AG04450 (cell line): ENCODE results near the gene IFITM1. TPM values are rescaled to one million over a fixed set of nuclear protein-coding genes. Genes with fewer than 3 reads are reported as not detected.

Source experiments
- polyA plus RNA-seq: library from polyadenylated mRNA; depleted of rRNA; stranded (reverse); fragments of >200 nt; gene quantifications from 2 replicates; pipeline ENCODE4 v1.2.3, GENCODE V29; 2011; rRNA removed
- small RNA-seq: library from RNA; depleted of rRNA; stranded (forward); fragments of <200 nt; gene quantifications from one replicate; pipeline ENCODE3, GENCODE V24; 2012; ENCODE audit warnings: low read depth; ENCODE audit not compliant: insufficient read length

Gene IFITM1
- polyA plus RNA-seq, 1 experiment: 62.1 TPM

Small RNAs within 50 kb of the gene (small RNA-seq; reads per million reads assigned to genes)
- gene AC136475.6: not detected

Other genes starting within 250 kb of the IFITM1 start
- gene SCGB1C1, start 121.0 kb upstream of the IFITM1 start, polyA plus RNA-seq: not detected in 2 replicates
- gene BET1L, start 106.6 kb upstream of the IFITM1 start, polyA plus RNA-seq: 75.0 and 86.4 TPM in 2 replicates
- 118 and 153 TPM in 2 replicates for gene RIC8A, start 106.3 kb upstream of the IFITM1 start, polyA plus RNA-seq
- gene SIRT3, start 77.7 kb upstream of the IFITM1 start, polyA plus RNA-seq: 14.7 and 15.8 TPM in 2 replicates
- gene PSMD13, start 77.1 kb upstream of the IFITM1 start, polyA plus RNA-seq: 138 and 148 TPM in 2 replicates
- gene NLRP6, start 35.6 kb upstream of the IFITM1 start, polyA plus RNA-seq: not detected in 2 replicates
- 4.0 and 5.2 TPM in 2 replicates for gene PGGHG, start 24.9 kb upstream of the IFITM1 start, polyA plus RNA-seq
- gene IFITM5, start 14.5 kb upstream of the IFITM1 start, polyA plus RNA-seq: not detected in 2 replicates
- gene IFITM2, start 6.2 kb upstream of the IFITM1 start, polyA plus RNA-seq: 219 and 367 TPM in 2 replicates
- gene IFITM3, start 6.8 kb downstream of the IFITM1 start, polyA plus RNA-seq: 426 and 760 TPM in 2 replicates
- gene B4GALNT4, start 55.5 kb downstream of the IFITM1 start, polyA plus RNA-seq: 7.8 and 9.5 TPM in 2 replicates
- 0.55 and 1.1 TPM in 2 replicates for gene PKP3, start 80.2 kb downstream of the IFITM1 start, polyA plus RNA-seq
- gene SIGIRR, start 101.0 kb downstream of the IFITM1 start, polyA plus RNA-seq: 17.8 and 20.9 TPM in 2 replicates
- gene ANO9, start 128.0 kb downstream of the IFITM1 start, polyA plus RNA-seq: 0.10 TPM in 1 of 2 replicates, not detected in the other
- 15.8 and 19.7 TPM in 2 replicates for gene PTDSS2, start 136.2 kb downstream of the IFITM1 start, polyA plus RNA-seq
- gene RNH1, start 193.2 kb downstream of the IFITM1 start, polyA plus RNA-seq: 98.6 and 168 TPM in 2 replicates
- 44.7 and 58.7 TPM in 2 replicates for gene HRAS, start 221.5 kb downstream of the IFITM1 start, polyA plus RNA-seq
- gene LRRC56, start 223.5 kb downstream of the IFITM1 start, polyA plus RNA-seq: 0.86 and 1.5 TPM in 2 replicates
- 0.32 and 0.67 TPM in 2 replicates for gene LMNTD2, start 246.7 kb downstream of the IFITM1 start, polyA plus RNA-seq
- 2.5 and 4.3 TPM in 2 replicates for gene RASSF7, start 246.9 kb downstream of the IFITM1 start, polyA plus RNA-seq